Astrocyte (in vitro differentiated cells and primary cell): Measurements from ENCODE around the gene CTBP1. TPM values are rescaled to one million over a fixed set of nuclear protein-coding genes. Genes with fewer than 3 reads are reported as not detected.

Source experiments
- DNase-seq: peaks from one replicate; pipeline ENCODE4 v3.0.0-alpha.2; 2010; ENCODE audit warnings: low read depth
- FAIRE-seq: peaks from 2 replicates; lab custom pipeline; 2011; peaks lifted over from hg19 to GRCh38; lab: Jason Lieb, UNC
- H2AFZ ChIP-seq: 2 replicates; pipeline ENCODE4 v1.6.0; 2012; ENCODE audit warnings: low read depth, low read length, inconsistent platforms
- H3K27ac ChIP-seq: 2 replicates; pipeline ENCODE4 v1.5.1; 2011; ENCODE audit warnings: low read depth, low read length, inconsistent platforms
- H3K27me3 ChIP-seq: 2 replicates; pipeline ENCODE4 v1.6.0; 2011; ENCODE audit warnings: low read length, inconsistent platforms; ENCODE audit not compliant: insufficient read depth
- H3K36me3 ChIP-seq: 2 replicates; pipeline ENCODE4 v1.5.1; 2011; ENCODE audit warnings: low read length, inconsistent platforms; ENCODE audit not compliant: insufficient read depth
- H3K4me1 ChIP-seq: 2 replicates; pipeline ENCODE4 v1.5.1; 2011; ENCODE audit warnings: low read length, inconsistent platforms; ENCODE audit not compliant: insufficient read depth
- H3K4me2 ChIP-seq: 2 replicates; pipeline ENCODE4 v1.6.0; 2012; ENCODE audit warnings: low read length, inconsistent platforms
- H3K4me3 ChIP-seq: 2 replicates; pipeline ENCODE4 v1.5.1; 2011; ENCODE audit warnings: low read depth, mild to moderate bottlenecking, low read length, inconsistent platforms; ENCODE audit not compliant: insufficient read depth
- H3K79me2 ChIP-seq: 2 replicates; pipeline ENCODE4 v1.6.0; 2012; ENCODE audit warnings: mild to moderate bottlenecking, low read length, inconsistent platforms; ENCODE audit not compliant: insufficient read depth
- H3K9ac ChIP-seq: 2 replicates; pipeline ENCODE4 v1.6.0; 2012; ENCODE audit warnings: mild to moderate bottlenecking, low read length, inconsistent platforms
- H3K9me3 ChIP-seq: 2 replicates; pipeline ENCODE4 v1.5.1; 2012; ENCODE audit warnings: low read depth, mild to moderate bottlenecking, low read length, inconsistent platforms; ENCODE audit not compliant: insufficient read depth
- H4K20me1 ChIP-seq: 2 replicates; pipeline ENCODE4 v1.6.0; 2012; ENCODE audit warnings: low read length, inconsistent platforms; ENCODE audit not compliant: insufficient read depth
- H3K27ac Mint-ChIP-seq: one replicate; pipeline ENCODE4 v1.8.0; 2021; ENCODE audit warnings: mild to moderate bottlenecking, mixed read lengths; ENCODE audit not compliant: unreplicated experiment
- H3K27me3 Mint-ChIP-seq: one replicate; pipeline ENCODE4 v1.8.0; 2021; ENCODE audit warnings: low read depth, mixed read lengths; ENCODE audit not compliant: unreplicated experiment
- H3K36me3 Mint-ChIP-seq: one replicate; pipeline ENCODE4 v1.8.0; 2021; ENCODE audit warnings: low read depth, mixed read lengths; ENCODE audit not compliant: unreplicated experiment
- H3K4me1 Mint-ChIP-seq: one replicate; pipeline ENCODE4 v1.8.0; 2021; ENCODE audit warnings: low read depth, mixed read lengths; ENCODE audit not compliant: unreplicated experiment
- H3K4me3 Mint-ChIP-seq: one replicate; pipeline ENCODE4 v1.8.0; 2021; ENCODE audit warnings: mild to moderate bottlenecking, moderate library complexity, mixed read lengths; ENCODE audit not compliant: unreplicated experiment
- H3K9me3 Mint-ChIP-seq: one replicate; pipeline ENCODE4 v1.8.0; 2021; ENCODE audit warnings: mild to moderate bottlenecking, mixed read lengths; ENCODE audit not compliant: unreplicated experiment
- CTCF ChIP-seq: IDR thresholded peaks from 2 replicates; pipeline ENCODE4 v1.5.1; 2011; ENCODE audit warnings: low read depth, mild to moderate bottlenecking, inconsistent platforms, low read length, moderate library complexity; ENCODE audit not compliant: insufficient read depth
- EZH2 ChIP-seq: IDR thresholded peaks from 2 replicates; pipeline ENCODE4 v1.6.1; 2012; ENCODE audit warnings: mild to moderate bottlenecking, low read length, inconsistent platforms; ENCODE audit not compliant: insufficient read depth
- total RNA-seq: library from RNA; stranded (reverse); gene quantifications from 2 replicates; pipeline ENCODE4 v1.2.1, GENCODE V29; 2021

The CTBP1 gene
- total RNA-seq, 1 donor from 2014 or later: 136 TPM

- no peaks in the 10 kb centered on the region for H3K4me1 ChIP-seq
- no peak overlapping the region for H3K27ac ChIP-seq
- Mint-ChIP-seq H3K36me3 (peaks cover 9% of the 10 kb centered on the region), H3K9me3 (no peaks in the 10 kb centered on the region), H3K27ac (no peak overlapping the region), H3K4me1 (no peaks in the 10 kb centered on the region), H3K27me3 (no peaks in the 10 kb centered on the region), H3K4me3 (no peak overlapping the region)
- H4K20me1 ChIP-seq: peaks cover 34% of the 10 kb centered on the region
- H3K4me2 ChIP-seq: no peak overlapping the region
- H3K36me3 ChIP-seq: peaks cover 27% of the 10 kb centered on the region
- H3K4me3 ChIP-seq: no peak overlapping the region
- FAIRE-seq: no peak
- no peaks in the 10 kb centered on the region for H3K9me3 ChIP-seq
- no peak for TF ChIP-seq EZH2
- no peak for TF ChIP-seq CTCF
- peaks cover 23% of the 10 kb centered on the region for H3K79me2 ChIP-seq
- no peak for DNase-seq
- no peak overlapping the region for H3K9ac ChIP-seq
- no peak overlapping the region for H2AFZ ChIP-seq
- no peaks in the 10 kb centered on the region for H3K27me3 ChIP-seq
These were observed 26.7 kb downstream of the CTBP1 start for GRCh38 chr4:1222036-1222789.

- Histone ChIP-seq H4K20me1 (peaks cover 29% of the 10 kb centered on the region), H3K36me3 (peaks cover 22% of the 10 kb centered on the region), H3K27me3 (no peaks in the 10 kb centered on the region), H3K4me2 (no peak overlapping the region), H3K9ac (no peak overlapping the region), H2AFZ (no peak overlapping the region), H3K9me3 (no peaks in the 10 kb centered on the region), H3K79me2 (peaks cover 19% of the 10 kb centered on the region), H3K4me1 (no peaks in the 10 kb centered on the region), H3K4me3 (no peak overlapping the region), H3K27ac (no peak overlapping the region)
- Mint-ChIP-seq H3K4me3 (no peak overlapping the region), H3K36me3 (peaks cover 9% of the 10 kb centered on the region), H3K27ac (no peak overlapping the region), H3K9me3 (no peaks in the 10 kb centered on the region), H3K4me1 (no peaks in the 10 kb centered on the region), H3K27me3 (no peaks in the 10 kb centered on the region)
- no peak for FAIRE-seq
- no peak for DNase-seq
- TF ChIP-seq CTCF (no peak), EZH2 (no peak)
These were observed 27.6 kb downstream of the CTBP1 start for GRCh38 chr4:1221155-1221870.
